Dendritic cell treated with granulocyte-macrophage colony-stimulating factor and Interleukin-4, amounts not matched to agents 40 ng/mL and 50 ng/mL, for 4 days (primary cell): Measurements from ENCODE around the gene RPL39.
"Not testable (repeated sequence)": the region's sequence is repeated elsewhere in the genome, so short reads cannot be mapped to it uniquely, and the experiment has no call there.

Source experiments
- H3K27ac Mint-ChIP-seq: one replicate; pipeline ENCODE4 v1.8.0; 2022; ENCODE audit warnings: mild to moderate bottlenecking, mixed read lengths
- H3K27me3 Mint-ChIP-seq: one replicate; pipeline ENCODE4 v1.8.0; 2022; ENCODE audit warnings: mild to moderate bottlenecking, mixed read lengths
- H3K36me3 Mint-ChIP-seq: one replicate; pipeline ENCODE4 v1.8.0; 2022; ENCODE audit warnings: low read depth, mixed read lengths
- H3K4me1 Mint-ChIP-seq: one replicate; pipeline ENCODE4 v1.8.0; 2022; ENCODE audit warnings: low read depth, mixed read lengths
- H3K4me3 Mint-ChIP-seq: one replicate; pipeline ENCODE4 v1.8.0; 2022; ENCODE audit warnings: mild to moderate bottlenecking, moderate library complexity, mixed read lengths
- H3K9me3 Mint-ChIP-seq: one replicate; pipeline ENCODE4 v1.8.0; 2022; ENCODE audit warnings: mixed read lengths
- intact Hi-C: fragments of 100-400 bp; cut with micrococcal nuclease; formaldehyde crosslinking; loops from one replicate; pipeline ENCODE4 v1.15.0; 2022

RPL39 gene

DNA sequence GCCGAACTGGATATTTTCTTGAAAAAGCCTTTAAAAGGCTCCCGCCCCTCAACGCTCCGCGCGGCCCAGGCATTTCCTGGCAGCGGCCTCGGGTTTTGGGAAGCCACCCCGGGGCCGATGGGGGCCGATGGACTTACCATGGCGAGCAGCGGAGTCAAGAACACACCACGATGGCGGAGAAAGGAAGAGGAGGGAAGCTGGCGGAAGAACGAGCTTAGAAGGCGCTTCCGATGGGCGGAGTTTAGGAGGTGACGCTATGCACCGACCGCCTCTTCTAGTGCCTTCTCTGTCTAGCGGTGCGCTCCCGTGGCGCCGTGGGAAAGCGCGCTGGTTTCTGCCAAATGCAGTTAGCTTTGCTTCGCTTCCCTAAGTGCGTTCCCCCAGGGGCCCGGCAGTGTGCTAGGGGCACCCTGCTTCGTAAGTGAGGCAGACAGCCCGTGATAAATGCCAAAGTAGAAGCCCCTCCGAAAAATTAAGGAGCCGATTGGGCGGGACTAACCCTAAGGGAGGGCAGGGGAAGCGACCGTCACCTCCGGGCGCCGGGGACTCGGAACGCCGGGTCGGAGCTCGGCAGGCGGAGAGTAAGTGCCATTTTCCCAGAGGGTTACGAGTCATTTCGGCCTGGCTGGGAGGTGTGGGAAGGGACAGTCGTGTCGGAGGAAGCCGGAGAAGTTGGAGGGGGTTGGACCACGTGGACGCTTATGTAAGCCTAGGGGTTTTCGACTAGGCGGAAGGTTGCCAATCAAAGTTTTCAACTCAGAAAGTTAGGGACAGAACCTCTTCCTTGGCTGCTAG is at the start of gene RPL39:
TSS of gene RPL39 (minus strand) at position 194 of the 795 bp plus-strand sequence. CDS start at position 140, 54 bp downstream.
- no peaks in the 10 kb centered on the region for H3K9me3 Mint-ChIP-seq
- H3K4me3 Mint-ChIP-seq: peak within 1 kb of the TSS; percentile 88
- intact Hi-C loops: loop anchor here (2.0 to 5.0 kb wide), 3 partner anchors 34 to 151 kb away; partner anchors contain the start of genes NDUFA1, NKAP, RNF113A and SOWAHD
- peaks cover 12% of the 10 kb centered on the region for H3K4me1 Mint-ChIP-seq
- H3K36me3 Mint-ChIP-seq: peaks cover 38% of the 10 kb centered on the region
- H3K27me3 Mint-ChIP-seq: no peaks in the 10 kb centered on the region
- H3K27ac Mint-ChIP-seq: peak within 1 kb of the TSS; percentile 92

DNA sequence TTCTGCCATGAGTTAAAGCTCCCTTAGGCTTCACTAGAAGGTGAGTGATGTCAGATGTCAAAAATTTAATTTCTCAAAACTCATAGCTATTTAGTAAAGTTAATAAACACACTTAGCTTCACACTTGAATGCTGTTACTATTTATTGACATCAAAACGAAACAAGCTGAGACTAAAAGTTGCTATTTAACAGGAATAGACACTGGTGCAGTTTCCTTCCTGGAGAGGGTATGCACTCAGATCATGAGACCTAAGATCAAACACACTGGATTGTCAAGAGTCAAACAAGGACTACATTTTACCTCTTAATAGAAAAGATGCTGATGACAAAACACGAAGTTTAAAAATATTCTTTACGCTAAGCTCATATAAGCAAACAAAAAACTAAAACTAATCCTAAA is 42.5 kb upstream of the RPL39 start:
- no peak overlapping the region for H3K27ac Mint-ChIP-seq
- H3K4me3 Mint-ChIP-seq: no peak overlapping the region
- H3K27me3 Mint-ChIP-seq: no peaks in the 10 kb centered on the region
- intact Hi-C loops: no loop called here
- H3K4me1 Mint-ChIP-seq: peaks cover 6% of the 10 kb centered on the region
- no peaks in the 10 kb centered on the region for H3K9me3 Mint-ChIP-seq
- peaks cover 80% of the 10 kb centered on the region for H3K36me3 Mint-ChIP-seq

DNA sequence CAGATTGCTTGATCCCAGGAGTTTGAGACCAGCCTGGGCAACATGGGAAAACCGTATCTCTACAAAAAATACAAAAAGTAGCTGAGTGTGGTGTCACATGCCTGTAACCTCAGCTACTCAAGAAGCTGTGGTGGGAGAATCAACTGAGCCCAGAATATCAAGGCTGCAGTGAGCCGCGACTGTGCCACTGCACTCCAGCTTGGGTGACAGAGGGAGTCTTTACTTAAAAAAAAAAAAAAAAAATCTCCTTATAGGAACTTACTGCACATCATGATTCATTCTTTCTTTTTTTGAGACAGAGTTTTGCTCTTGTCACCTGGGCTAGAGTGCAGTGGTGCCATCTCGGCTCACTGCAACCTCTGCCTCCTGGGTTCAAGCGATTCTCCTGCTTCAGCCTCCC is 37.0 kb upstream of the RPL39 start:
- no peak overlapping the region for H3K27ac Mint-ChIP-seq
- H3K4me1 Mint-ChIP-seq: peaks cover 12% of the 10 kb centered on the region
- H3K4me3 Mint-ChIP-seq: no peak overlapping the region
- peaks cover 31% of the 10 kb centered on the region for H3K36me3 Mint-ChIP-seq
- no peaks in the 10 kb centered on the region for H3K9me3 Mint-ChIP-seq
- intact Hi-C loops: no loop called here
- H3K27me3 Mint-ChIP-seq: no peaks in the 10 kb centered on the region

DNA sequence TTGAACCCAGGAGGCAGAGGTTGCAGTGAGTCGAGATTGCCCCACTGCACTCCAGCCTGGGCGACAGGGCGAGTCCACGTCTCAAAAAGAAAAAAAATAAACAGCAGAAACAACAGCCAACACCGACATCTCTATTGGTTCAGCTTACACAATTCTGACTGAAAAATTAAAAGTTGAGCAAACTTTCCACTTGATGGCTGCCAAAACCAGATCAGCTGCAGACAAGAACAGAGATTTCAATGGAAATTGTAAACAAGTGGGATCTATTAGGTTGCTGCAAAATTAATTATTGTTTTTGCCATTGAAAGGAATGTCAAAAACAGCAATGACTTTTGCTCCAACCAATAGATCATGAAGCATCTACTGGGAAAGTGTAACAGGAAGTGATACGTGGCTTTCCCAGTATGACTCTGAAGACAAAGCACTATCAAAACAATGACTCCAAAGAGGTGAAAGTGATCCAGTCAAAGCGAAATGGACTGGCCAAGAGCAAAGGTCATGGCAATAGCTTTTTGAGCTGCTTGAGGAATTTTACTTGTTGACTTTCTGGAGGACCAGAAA is 35.0 kb upstream of the RPL39 start:
- Mint-ChIP-seq H3K9me3 (no peaks in the 10 kb centered on the region), H3K4me3 (no peak overlapping the region), H3K4me1 (peaks cover 6% of the 10 kb centered on the region), H3K27me3 (no peaks in the 10 kb centered on the region), H3K36me3 (peaks cover 25% of the 10 kb centered on the region), H3K27ac (no peak overlapping the region)
- intact Hi-C loops: no loop called here

DNA sequence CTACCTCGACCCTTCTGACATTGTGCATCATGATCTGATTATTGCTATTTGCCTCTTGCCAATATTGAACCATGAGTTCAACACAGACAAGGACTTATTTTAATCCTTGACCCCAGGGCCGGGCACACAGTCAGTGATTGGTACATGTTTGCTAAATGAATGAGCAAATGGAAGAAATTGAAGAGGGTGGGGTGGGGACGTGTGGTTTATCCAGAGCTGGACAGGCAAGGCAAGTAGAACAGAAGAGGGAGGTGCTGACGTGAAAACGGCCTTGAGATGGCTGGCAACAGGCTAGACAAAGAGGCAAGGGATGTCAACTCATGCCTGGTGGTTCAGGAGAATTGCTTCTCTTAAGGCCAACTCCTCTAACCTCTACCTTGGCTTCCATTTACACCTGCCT is 32.8 kb upstream of the RPL39 start:
- H3K36me3 Mint-ChIP-seq, H3K27ac Mint-ChIP-seq, H3K9me3 Mint-ChIP-seq, H3K4me1 Mint-ChIP-seq, H3K4me3 Mint-ChIP-seq, H3K27me3 Mint-ChIP-seq, intact Hi-C loops: not testable (repeated sequence)

DNA sequence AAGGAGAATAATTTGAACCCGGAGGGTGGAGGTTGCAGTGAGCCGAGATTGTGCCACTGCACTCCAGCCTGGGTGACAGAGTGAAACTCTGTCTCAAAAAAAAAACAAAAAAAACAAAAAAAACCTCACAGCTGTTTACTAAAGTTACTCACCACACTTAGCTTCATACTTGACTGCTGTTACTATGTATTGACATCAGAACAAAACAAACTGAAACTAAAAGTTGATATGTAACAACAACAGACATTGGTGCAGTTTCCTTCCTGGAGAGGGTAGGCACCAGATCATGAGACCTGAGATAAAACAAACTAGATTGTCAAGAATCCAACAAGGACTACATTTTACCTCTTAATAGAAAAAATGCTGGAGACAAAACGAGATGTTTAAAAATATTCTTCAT is 30.3 kb upstream of the RPL39 start:
- H3K9me3 Mint-ChIP-seq, H3K4me1 Mint-ChIP-seq, H3K36me3 Mint-ChIP-seq, H3K4me3 Mint-ChIP-seq, H3K27me3 Mint-ChIP-seq, intact Hi-C loops, H3K27ac Mint-ChIP-seq: not testable (repeated sequence)

DNA sequence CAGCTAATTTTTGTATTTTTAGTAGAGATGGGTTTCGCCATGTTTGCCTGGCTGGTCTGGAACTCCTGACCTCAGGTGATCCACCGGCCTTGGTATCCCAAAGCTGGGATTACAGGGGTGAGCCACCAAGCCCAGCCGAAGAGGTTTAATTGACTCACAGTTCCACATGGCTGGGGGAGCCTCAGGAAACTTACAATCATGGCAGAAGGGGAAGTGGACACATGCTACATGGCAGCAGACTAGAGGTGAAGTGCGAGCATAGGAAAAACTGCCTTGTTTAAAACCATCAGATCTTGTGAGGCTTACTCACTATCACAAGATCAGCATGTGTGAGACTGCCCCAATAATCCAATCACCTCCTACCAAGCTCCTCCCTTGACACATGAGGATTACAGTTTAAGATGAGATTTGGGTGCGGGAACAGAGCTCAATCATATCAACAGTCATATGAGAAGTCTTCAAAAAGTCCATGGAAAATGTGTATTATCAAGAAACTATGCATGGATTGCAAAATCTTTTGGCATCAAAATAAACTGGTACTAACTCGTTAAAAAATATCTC is 25.8 kb upstream of the RPL39 start:
- Mint-ChIP-seq H3K36me3 (no peaks in the 10 kb centered on the region), H3K4me1 (peaks cover 7% of the 10 kb centered on the region), H3K9me3 (no peaks in the 10 kb centered on the region), H3K27ac (no peak overlapping the region), H3K27me3 (no peaks in the 10 kb centered on the region), H3K4me3 (no peak overlapping the region)
- intact Hi-C loops: no loop called here

DNA sequence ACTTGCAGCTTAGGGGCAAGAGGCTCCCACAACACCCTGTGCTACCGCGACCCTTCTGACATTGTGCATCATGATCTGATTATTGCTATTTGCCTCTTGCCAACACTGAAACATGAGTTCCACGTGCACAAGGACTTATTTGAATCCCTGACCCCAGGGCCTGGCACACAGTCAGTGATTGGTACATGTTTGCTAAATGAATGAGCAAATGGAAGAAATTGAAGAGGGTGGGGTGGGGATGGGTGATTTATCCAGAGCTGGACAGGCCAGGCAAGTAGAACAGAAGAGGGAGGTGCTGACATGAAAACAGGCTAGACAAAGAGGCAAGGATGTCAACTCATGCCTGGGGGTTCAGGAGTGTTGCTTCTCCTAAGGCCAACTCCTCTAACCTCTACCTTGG is 24.9 kb upstream of the RPL39 start:
- H3K27ac Mint-ChIP-seq: no peak overlapping the region
- H3K36me3 Mint-ChIP-seq: no peaks in the 10 kb centered on the region
- H3K4me1 Mint-ChIP-seq: peaks cover 7% of the 10 kb centered on the region
- H3K4me3 Mint-ChIP-seq: no peak overlapping the region
- H3K9me3 Mint-ChIP-seq: no peaks in the 10 kb centered on the region
- intact Hi-C loops: no loop called here
- H3K27me3 Mint-ChIP-seq: no peaks in the 10 kb centered on the region

DNA sequence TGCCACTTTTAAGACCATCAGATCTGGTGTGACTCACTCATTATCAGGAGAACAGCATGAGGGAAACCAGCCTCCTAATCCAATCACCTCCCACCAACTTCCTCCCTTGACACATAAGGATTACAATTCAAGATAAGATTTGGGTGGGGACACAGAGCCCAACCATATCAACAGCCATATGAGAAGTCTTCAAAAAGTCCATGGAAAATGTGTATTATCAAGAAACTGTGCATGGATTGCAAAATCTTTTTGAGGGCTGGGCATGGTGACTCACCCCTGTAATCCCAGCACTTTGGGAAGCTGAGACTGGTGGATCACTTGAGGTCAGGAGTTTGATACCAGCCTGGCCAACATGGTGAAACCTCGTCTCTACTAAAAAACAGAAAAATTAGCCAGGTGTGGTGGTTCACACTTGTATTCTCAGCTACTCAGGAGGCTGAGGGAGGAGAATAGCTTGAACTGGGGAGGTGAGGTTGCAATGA is 17.8 kb upstream of the RPL39 start:
- no peak overlapping the region for H3K27ac Mint-ChIP-seq

DNA sequence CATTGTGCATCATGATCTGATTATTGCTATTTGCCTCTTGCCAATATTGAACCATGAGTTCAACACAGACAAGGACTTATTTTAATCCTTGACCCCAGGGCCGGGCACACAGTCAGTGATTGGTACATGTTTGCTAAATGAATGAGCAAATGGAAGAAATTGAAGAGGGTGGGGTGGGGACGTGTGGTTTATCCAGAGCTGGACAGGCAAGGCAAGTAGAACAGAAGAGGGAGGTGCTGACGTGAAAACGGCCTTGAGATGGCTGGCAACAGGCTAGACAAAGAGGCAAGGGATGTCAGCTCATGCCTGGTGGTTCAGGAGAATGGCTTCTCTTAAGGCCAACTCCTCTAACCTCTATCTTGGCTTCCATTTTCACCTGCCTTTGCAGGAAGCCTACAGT is 17.0 kb upstream of the RPL39 start:
- H3K4me1 Mint-ChIP-seq, H3K27me3 Mint-ChIP-seq, H3K27ac Mint-ChIP-seq, intact Hi-C loops, H3K4me3 Mint-ChIP-seq, H3K9me3 Mint-ChIP-seq, H3K36me3 Mint-ChIP-seq: not testable (repeated sequence)

More for the DNA sequence above, 17.8 kb upstream of the RPL39 start:
- no peaks in the 10 kb centered on the region for H3K36me3 Mint-ChIP-seq
- H3K4me3 Mint-ChIP-seq: no peak overlapping the region
- H3K27me3 Mint-ChIP-seq: no peaks in the 10 kb centered on the region
- H3K9me3 Mint-ChIP-seq: no peaks in the 10 kb centered on the region
- H3K4me1 Mint-ChIP-seq: no peaks in the 10 kb centered on the region
- intact Hi-C loops: no loop called here

DNA sequence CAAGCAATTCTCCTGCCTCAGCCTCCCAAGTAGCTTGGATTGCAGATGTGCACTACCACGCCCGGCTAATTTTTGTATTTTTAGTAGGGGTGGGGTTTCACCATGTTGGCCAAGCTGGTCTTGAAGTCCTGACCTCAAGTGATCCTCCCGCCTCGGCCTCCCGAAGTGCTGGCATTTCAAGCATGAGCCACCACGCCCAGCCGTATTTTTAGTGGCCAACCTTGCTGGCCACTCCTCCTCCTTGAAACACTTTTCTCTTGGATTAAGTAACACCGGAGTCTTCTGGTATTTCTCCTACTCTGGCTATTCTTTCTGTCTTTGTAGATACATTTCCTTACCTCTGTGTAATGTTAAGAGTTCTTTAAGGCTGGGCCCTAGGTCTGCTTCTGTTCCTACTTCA is 11.1 kb upstream of the RPL39 start:
- Mint-ChIP-seq H3K4me1 (no peaks in the 10 kb centered on the region), H3K27me3 (no peaks in the 10 kb centered on the region), H3K9me3 (no peaks in the 10 kb centered on the region), H3K4me3 (no peak overlapping the region), H3K36me3 (no peaks in the 10 kb centered on the region), H3K27ac (no peak overlapping the region)
- intact Hi-C loops: no loop called here

DNA sequence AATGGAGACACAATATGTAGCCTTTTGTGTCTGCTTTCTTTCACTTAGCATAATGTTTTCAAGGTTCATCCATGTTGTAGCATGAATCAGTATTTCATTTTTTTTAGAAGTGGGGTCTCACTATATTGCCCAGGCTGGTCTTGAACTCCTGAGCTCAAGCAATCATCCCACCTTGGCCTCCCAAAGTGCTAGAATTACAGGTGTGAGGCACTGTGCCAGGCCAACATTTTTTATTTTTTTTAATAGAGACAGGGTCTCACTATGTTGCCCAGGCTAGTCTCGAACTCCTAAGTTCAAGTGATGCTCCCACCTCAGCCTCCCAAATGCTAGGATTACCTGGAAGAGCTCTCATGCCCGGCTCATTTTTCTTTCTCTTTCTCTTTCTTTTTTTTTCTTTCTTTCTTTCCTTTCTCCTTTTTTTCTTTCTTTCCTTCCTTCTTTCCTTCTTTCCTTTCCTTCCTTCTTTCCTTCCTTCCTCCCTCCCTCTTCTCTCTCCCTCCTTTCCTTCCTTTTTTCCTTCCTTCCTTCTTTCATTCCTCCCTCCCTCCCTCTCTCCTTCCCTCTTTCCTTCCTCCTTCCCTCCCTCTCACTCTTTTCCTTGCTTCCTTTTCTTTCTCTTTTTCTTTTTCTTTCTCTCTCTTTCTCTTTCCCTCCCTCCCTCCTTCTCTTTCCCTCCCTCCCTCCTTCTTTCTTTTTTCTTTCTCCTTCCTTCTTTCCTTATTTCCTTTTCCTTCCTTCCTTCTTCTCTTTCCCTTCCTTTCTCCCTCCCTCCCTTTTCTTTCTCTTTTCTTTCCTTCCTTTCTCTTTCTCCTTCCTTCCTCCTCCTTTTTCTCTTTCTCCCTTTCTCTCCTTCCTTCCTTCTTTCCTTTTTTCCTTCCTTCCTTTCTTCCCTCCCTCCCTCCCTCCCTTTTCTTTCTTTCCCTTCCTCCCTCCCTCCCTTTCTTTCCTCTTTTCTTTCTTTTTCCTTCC is 10.1 kb upstream of the RPL39 start:
- no peaks in the 10 kb centered on the region for H3K9me3 Mint-ChIP-seq
- H3K27ac Mint-ChIP-seq: no peak overlapping the region
- no peaks in the 10 kb centered on the region for H3K27me3 Mint-ChIP-seq
- H3K4me1 Mint-ChIP-seq: no peaks in the 10 kb centered on the region
- no peak overlapping the region for H3K4me3 Mint-ChIP-seq
- no peaks in the 10 kb centered on the region for H3K36me3 Mint-ChIP-seq
- intact Hi-C loops: no loop called here

DNA sequence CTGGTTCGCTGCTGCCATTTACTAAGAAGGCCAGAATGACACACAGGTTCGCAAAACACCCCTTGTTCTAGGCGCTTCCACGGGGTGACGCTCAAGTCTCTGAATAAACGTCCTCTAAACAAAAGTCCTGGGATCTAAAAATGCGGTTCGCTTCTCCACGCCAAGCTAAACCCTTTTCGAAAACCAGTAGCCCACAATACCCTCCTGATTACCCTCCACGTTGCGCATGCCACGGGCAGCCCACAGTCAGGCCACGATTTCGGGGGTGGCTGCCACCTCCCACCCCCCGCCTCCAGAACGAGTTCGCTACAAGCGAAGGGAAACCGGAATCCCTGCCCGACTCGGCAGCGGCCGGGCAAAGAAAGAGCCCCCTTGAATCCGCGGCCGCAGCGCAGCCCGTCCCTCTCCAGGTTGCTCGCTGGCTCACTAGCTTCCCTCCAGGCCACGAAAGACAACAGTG is 423 bp downstream of the RPL39 start:
- intact Hi-C loops: loop anchor here (5.0 kb wide), 2 partner anchors 34 to 151 kb away; partner anchors contain the start of genes NKAP and SOWAHD
- Mint-ChIP-seq H3K27me3 (no peaks in the 10 kb centered on the region), H3K4me1 (peaks cover 12% of the 10 kb centered on the region), H3K36me3 (peaks cover 44% of the 10 kb centered on the region), H3K27ac (peak overlapping the region; percentile 92), H3K9me3 (no peaks in the 10 kb centered on the region), H3K4me3 (peak overlapping the region; percentile 88)
